SK-N-SH (cell line): ENCODE results near the gene SKIL. TPM values are rescaled to one million over a fixed set of nuclear protein-coding genes. Genes with fewer than 3 reads are reported as not detected.

Experiments
- CTCF ChIA-PET: fragments of 300-600, 350-600 bp; formaldehyde crosslinking; extraction: SDS; loops from one replicate; lab custom pipeline; 2021; lab: Yijun Ruan, JAX
- POLR2A ChIA-PET: fragments of 350-600 bp; sonication (Branson Sonifier 250); formaldehyde crosslinking; extraction: SDS; loops from one replicate; lab custom pipeline; 2020; ENCODE audit warnings: antibody characterized with exemption, inconsistent platforms; lab: Yijun Ruan, JAX
- DNase-seq: peaks from one replicate; pipeline ENCODE4 v3.0.0; 2012
- H2AFZ ChIP-seq: fragments of 200-600 bp; sonication (generic); 2 replicates; pipeline ENCODE4 v1.8.1; 2016; ENCODE audit warnings: antibody characterized with exemption, mild to moderate bottlenecking, low read depth
- H3F3A ChIP-seq: fragments of 200-600 bp; sonication (generic); replicated peaks from 2 replicates; pipeline ENCODE3; 2016; ENCODE audit warnings: antibody characterized with exemption, mild to moderate bottlenecking; ENCODE audit not compliant: insufficient read depth
- H3K27ac ChIP-seq, 2 experiments: fragments of 200-500 bp in 1 of 2; fragments of 200-600 bp in 1 of 2; sonication (Bioruptor generic) in 1 of 2; sonication (generic), shearing (Covaris generic) in 1 of 2; 2 replicates each; pipeline versions ENCODE4 v1.5.1 to v1.6.1; 2014 to 2016; ENCODE audit warnings: low read depth in 2 of 2, inconsistent platforms in 1 of 2, low read length in 1 of 2, mild to moderate bottlenecking in 1 of 2, mixed read lengths in 1 of 2
- H3K27me3 ChIP-seq: fragments of 200-600 bp; sonication (generic), shearing (Covaris generic); 2 replicates; pipeline ENCODE4 v1.6.1; 2016; ENCODE audit warnings: mixed run types; ENCODE audit not compliant: insufficient read depth
- H3K36me3 ChIP-seq, 2 experiments: fragments of 200-500 bp in 1 of 2; fragments of 200-600 bp in 1 of 2; sonication (Bioruptor generic) in 1 of 2; sonication (generic) in 1 of 2; replicated peaks in 1 of 2; 2 replicates each; pipeline versions ENCODE3 to v1.5.1; 2014 to 2016; ENCODE audit warnings: low read length in 1 of 2, mild to moderate bottlenecking in 1 of 2; ENCODE audit not compliant: insufficient read depth in 2 of 2, control insufficient read depth in 1 of 2
- H3K4me1 ChIP-seq, 2 experiments: fragments of 200-500 bp in 1 of 2; fragments of 200-600 bp in 1 of 2; sonication (Bioruptor generic) in 1 of 2; sonication (generic), shearing (Covaris generic) in 1 of 2; 2 replicates each; pipeline versions ENCODE4 v1.5.1 to v1.6.1; 2014 to 2016; ENCODE audit warnings: low read depth in 1 of 2, low read length in 1 of 2, mixed run types in 1 of 2; ENCODE audit not compliant: insufficient read depth in 2 of 2, control insufficient read depth in 1 of 2
- H3K4me2 ChIP-seq: fragments of 200-600 bp; sonication (generic), shearing (Covaris generic); 2 replicates; pipeline ENCODE4 v1.6.1; 2017; ENCODE audit warnings: mixed run types
- H3K4me3 ChIP-seq, 2 experiments: fragments of 200-500 bp in 1 of 2; fragments of 200-600 bp in 1 of 2; sonication (Bioruptor generic) in 1 of 2; sonication (generic), shearing (Covaris generic) in 1 of 2; 2 replicates each; pipeline versions ENCODE4 v1.5.1 to v1.8.1; 2014 to 2016; ENCODE audit warnings: low read depth in 2 of 2, inconsistent platforms in 1 of 2, low read length in 1 of 2, mild to moderate bottlenecking in 1 of 2, mixed read lengths in 1 of 2, moderate library complexity in 1 of 2
- H3K79me2 ChIP-seq: fragments of 200-600 bp; sonication (generic); 2 replicates; pipeline ENCODE4 v1.8.1; 2017; ENCODE audit warnings: mild to moderate bottlenecking; ENCODE audit not compliant: insufficient read depth
- H3K9ac ChIP-seq: fragments of 200-600 bp; sonication (generic); 2 replicates; pipeline ENCODE4 v1.6.1; 2017; ENCODE audit warnings: mixed run types
- H3K9me2 ChIP-seq: fragments of 200-600 bp; sonication (generic); 2 replicates; pipeline ENCODE4 v1.6.1; 2017; ENCODE audit warnings: mixed run types
- H3K9me3 ChIP-seq: fragments of 200-600 bp; sonication (generic); 2 replicates; pipeline ENCODE4 v1.6.1; 2017; ENCODE audit warnings: mixed run types, mild to moderate bottlenecking, moderate library complexity
- H4K20me1 ChIP-seq: fragments of 200-600 bp; sonication (generic); 2 replicates; pipeline ENCODE4 v1.6.1; 2017; ENCODE audit warnings: mild to moderate bottlenecking, mixed run types; ENCODE audit not compliant: insufficient read depth
- ELF1 ChIP-seq: IDR thresholded peaks from 2 replicates; pipeline ENCODE4 v1.4.0; 2012
- FOXJ3 ChIP-seq: sonication (generic); formaldehyde crosslinking; IDR thresholded peaks from 2 replicates; pipeline ENCODE4 v1.5.1; 2020; ENCODE audit warnings: mild to moderate bottlenecking, missing genetic modification reagents
- GATA2 ChIP-seq: sonication (generic); formaldehyde crosslinking; IDR thresholded peaks from 2 replicates; pipeline ENCODE4 v1.5.0; 2020; ENCODE audit warnings: mild to moderate bottlenecking, missing genetic modification reagents
- MEF2A ChIP-seq: IDR thresholded peaks from 2 replicates; pipeline ENCODE4 v1.4.0; 2012; ENCODE audit warnings: low read depth, borderline replicate concordance
- MXI1 ChIP-seq: IDR thresholded peaks from 2 replicates; pipeline ENCODE4 v1.6.1; 2012; ENCODE audit warnings: mild to moderate bottlenecking, low read depth, low read length, improper control_type of control experiment
- NRF1 ChIP-seq: IDR thresholded peaks from 2 replicates; pipeline ENCODE4 v1.6.1; 2012; ENCODE audit warnings: low read depth, mild to moderate bottlenecking, low read length
- POLR2AphosphoS5 ChIP-seq: IDR thresholded peaks from 2 replicates; pipeline ENCODE4 v1.6.1; 2012; ENCODE audit warnings: low read depth, low read length
- RCOR1 ChIP-seq: fragments of 150-350 bp; IDR thresholded peaks from 2 replicates; pipeline ENCODE4 v1.6.1; 2017; ENCODE audit warnings: antibody characterized with exemption, low read length
- RXRA ChIP-seq: IDR thresholded peaks from 2 replicates; pipeline ENCODE4 v1.4.0; 2012; ENCODE audit warnings: low read depth, mild to moderate bottlenecking, borderline replicate concordance
- SIN3A ChIP-seq: IDR thresholded peaks from 2 replicates; pipeline ENCODE4 v1.6.1; 2012; ENCODE audit warnings: low read depth, mild to moderate bottlenecking, low read length, moderate library complexity, borderline replicate concordance
- YY1 ChIP-seq: IDR thresholded peaks from 2 replicates; pipeline ENCODE4 v1.4.0; 2012; ENCODE audit warnings: low read depth, mild to moderate bottlenecking
- WGBS: methylation state at CpG from one replicate; pipeline ENCODE4 v1.1.6; 2017; ENCODE audit warnings: low lambda C conversion rate; 5-methylcytosine and 5-hydroxymethylcytosine counted together
- polyA plus RNA-seq, 3 experiments: library from polyadenylated mRNA; depleted of rRNA; stranded (reverse); fragments of >200 nt; gene quantifications; 2 replicates each; pipeline ENCODE4 v1.2.3, GENCODE V29; 2012
- TF ChIP-seq, protein P1 (sequence below): fragments of 150-350 bp; IDR thresholded peaks from 2 replicates; pipeline ENCODE4 v1.6.1; 2017; ENCODE audit warnings: antibody characterized with exemption, low read length, low read depth, borderline replicate concordance
- TF ChIP-seq, protein P2 (sequence below): IDR thresholded peaks from 2 replicates; pipeline ENCODE4; 2012
- TF ChIP-seq, protein P3 (sequence below): IDR thresholded peaks from 2 replicates; pipeline ENCODE4 v1.4.0; 2012; ENCODE audit warnings: low read depth, borderline replicate concordance
- TF ChIP-seq, protein P4 (sequence below): fragments of 150-350 bp; IDR thresholded peaks from 2 replicates; pipeline ENCODE4 v1.6.1; 2016; ENCODE audit warnings: mild to moderate bottlenecking, low read depth, low read length
- TF ChIP-seq, protein P5 (sequence below): IDR thresholded peaks from 2 replicates; pipeline ENCODE4 v1.4.0; 2012; ENCODE audit warnings: low read depth, borderline replicate concordance
- TF ChIP-seq, protein P6 (sequence below): IDR thresholded peaks from 2 replicates; pipeline ENCODE4 v1.6.1; 2012; ENCODE audit warnings: mild to moderate bottlenecking, low read depth, low read length, moderate library complexity

Gene SKIL, protein sequence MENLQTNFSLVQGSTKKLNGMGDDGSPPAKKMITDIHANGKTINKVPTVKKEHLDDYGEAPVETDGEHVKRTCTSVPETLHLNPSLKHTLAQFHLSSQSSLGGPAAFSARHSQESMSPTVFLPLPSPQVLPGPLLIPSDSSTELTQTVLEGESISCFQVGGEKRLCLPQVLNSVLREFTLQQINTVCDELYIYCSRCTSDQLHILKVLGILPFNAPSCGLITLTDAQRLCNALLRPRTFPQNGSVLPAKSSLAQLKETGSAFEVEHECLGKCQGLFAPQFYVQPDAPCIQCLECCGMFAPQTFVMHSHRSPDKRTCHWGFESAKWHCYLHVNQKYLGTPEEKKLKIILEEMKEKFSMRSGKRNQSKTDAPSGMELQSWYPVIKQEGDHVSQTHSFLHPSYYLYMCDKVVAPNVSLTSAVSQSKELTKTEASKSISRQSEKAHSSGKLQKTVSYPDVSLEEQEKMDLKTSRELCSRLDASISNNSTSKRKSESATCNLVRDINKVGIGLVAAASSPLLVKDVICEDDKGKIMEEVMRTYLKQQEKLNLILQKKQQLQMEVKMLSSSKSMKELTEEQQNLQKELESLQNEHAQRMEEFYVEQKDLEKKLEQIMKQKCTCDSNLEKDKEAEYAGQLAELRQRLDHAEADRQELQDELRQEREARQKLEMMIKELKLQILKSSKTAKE
- 3.9 and 5.1 TPM in 2 replicates for polyA plus RNA-seq (2012; rRNA removed)
- 4.0 and 4.8 TPM in 2 replicates for polyA plus RNA-seq (2012; cell fraction: cytosol; rRNA removed)
- 7.2 and 12.9 TPM in 2 replicates for polyA plus RNA-seq (2012; cell fraction: nucleus; rRNA removed)

DNA sequence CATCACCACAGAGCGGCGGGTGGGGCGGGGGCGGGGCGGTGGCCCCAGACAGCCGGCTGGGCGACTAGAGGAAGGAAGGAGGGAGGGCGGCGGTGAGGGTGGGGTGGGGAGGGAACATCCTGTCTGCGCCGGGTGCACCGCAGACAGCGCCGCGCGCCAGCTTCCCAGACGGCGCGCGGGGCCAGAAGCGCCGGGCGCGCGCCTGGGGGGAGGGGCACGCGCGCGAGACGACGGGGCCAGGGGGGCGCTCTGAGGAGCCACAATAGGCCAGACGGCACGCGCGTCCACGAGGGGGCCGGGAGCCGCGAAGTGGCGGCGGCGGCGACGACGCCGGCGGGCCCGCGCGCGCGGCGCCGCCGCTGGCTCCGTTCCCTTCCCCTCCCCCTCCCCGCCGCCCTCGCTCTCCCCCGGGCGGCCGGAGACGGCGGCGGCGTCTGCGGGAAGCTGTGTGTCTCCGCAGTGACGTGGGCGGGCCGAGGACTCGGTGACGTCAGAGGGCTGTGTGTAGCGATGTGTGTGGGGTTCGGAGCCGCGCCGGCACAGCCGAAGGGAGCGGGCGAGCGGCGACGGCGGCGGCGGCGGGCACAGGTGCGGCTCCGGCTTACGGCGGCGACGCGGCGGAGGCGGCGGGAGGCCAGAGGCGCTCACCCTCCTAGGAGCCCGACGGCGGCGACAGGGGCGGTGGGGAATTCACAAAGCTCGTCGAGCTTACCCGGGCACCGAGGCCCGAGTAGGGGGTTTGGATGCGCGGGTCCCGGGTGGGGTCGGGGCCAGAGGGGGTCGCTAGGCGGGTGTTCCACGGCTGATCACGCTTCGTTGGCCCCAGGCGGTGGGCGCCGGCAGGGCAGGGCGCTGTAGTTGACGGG is at the start of gene SKIL:
Gene SKIL, plus strand, starts transcription at position 540 of the 866 bp plus-strand sequence. CDS start 2,617 bp downstream, outside the sequence.
- Histone ChIP-seq H3K4me1 (peaks cover 25 to 36% of the 10 kb centered on the region in 2 experiments), H2AFZ (peak within 1 kb of the TSS; percentile 85; the same call in 1 of the 2 replicates), H3K4me2 (peak within 1 kb of the TSS; percentile 96), H3K79me2 (peaks cover 47% of the 10 kb centered on the region), H3K4me3 (peak within 1 kb of the TSS; percentile 88 to 92), H3K27me3 (no peaks in the 10 kb centered on the region), H3K9me3 (no peaks in the 10 kb centered on the region), H3K36me3 (peaks cover 22 to 31% of the 10 kb centered on the region in 2 experiments), H3K9me2 (no peaks in the 10 kb centered on the region), H4K20me1 (peaks cover 32% of the 10 kb centered on the region), H3K27ac (peak within 1 kb of the TSS; percentile 99 to 100), H3F3A (peaks cover 39% of the 10 kb centered on the region), H3K9ac (peak within 1 kb of the TSS; percentile 98)
- DNase-seq = peak; percentile 92
- 0% methylated on average over 5 of the region's 124 CpGs for WGBS
- CTCF ChIA-PET = interaction anchor here (0.7 to 2.8 kb wide), 11 partner anchors 9 to 508 kb away, joined by 3 to 15 read pairs (median 4); partner anchors contain the start of gene PRKCI
- POLR2A ChIA-PET = interaction anchor here (0.6 to 1.9 kb wide), 9 partner anchors 13 to 228 kb away, joined by 3 to 6 read pairs (median 3); partner anchors contain the start of genes PRKCI and SLC7A14
- TF ChIP-seq, protein P1, sequence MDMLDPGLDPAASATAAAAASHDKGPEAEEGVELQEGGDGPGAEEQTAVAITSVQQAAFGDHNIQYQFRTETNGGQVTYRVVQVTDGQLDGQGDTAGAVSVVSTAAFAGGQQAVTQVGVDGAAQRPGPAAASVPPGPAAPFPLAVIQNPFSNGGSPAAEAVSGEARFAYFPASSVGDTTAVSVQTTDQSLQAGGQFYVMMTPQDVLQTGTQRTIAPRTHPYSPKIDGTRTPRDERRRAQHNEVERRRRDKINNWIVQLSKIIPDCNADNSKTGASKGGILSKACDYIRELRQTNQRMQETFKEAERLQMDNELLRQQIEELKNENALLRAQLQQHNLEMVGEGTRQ = no peak
- no peak for TF ChIP-seq YY1
- TF ChIP-seq, protein P2, sequence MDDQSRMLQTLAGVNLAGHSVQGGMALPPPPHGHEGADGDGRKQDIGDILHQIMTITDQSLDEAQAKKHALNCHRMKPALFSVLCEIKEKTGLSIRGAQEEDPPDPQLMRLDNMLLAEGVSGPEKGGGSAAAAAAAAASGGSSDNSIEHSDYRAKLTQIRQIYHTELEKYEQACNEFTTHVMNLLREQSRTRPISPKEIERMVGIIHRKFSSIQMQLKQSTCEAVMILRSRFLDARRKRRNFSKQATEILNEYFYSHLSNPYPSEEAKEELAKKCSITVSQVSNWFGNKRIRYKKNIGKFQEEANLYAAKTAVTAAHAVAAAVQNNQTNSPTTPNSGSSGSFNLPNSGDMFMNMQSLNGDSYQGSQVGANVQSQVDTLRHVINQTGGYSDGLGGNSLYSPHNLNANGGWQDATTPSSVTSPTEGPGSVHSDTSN = no peak
- TF ChIP-seq, protein P3, sequence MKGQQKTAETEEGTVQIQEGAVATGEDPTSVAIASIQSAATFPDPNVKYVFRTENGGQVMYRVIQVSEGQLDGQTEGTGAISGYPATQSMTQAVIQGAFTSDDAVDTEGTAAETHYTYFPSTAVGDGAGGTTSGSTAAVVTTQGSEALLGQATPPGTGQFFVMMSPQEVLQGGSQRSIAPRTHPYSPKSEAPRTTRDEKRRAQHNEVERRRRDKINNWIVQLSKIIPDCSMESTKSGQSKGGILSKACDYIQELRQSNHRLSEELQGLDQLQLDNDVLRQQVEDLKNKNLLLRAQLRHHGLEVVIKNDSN = no peak
- TF ChIP-seq FOXJ3 (CRISPR knock-in tag) = no peak
- peak; percentile 43; the same call in 1 of the 2 replicates for TF ChIP-seq SIN3A
- no peak for TF ChIP-seq MEF2A
- TF ChIP-seq RCOR1 = no peak
- TF ChIP-seq MXI1 = 0 out of 2 replicates have a peak, but pooled peaks have one; percentile 13
- peak; percentile 38 for TF ChIP-seq POLR2AphosphoS5
- peak; percentile 39; the same call in 1 of the 2 replicates for TF ChIP-seq NRF1
- no peak for TF ChIP-seq ELF1
- no peak for TF ChIP-seq GATA2 (CRISPR knock-in tag)
- TF ChIP-seq, protein P4, sequence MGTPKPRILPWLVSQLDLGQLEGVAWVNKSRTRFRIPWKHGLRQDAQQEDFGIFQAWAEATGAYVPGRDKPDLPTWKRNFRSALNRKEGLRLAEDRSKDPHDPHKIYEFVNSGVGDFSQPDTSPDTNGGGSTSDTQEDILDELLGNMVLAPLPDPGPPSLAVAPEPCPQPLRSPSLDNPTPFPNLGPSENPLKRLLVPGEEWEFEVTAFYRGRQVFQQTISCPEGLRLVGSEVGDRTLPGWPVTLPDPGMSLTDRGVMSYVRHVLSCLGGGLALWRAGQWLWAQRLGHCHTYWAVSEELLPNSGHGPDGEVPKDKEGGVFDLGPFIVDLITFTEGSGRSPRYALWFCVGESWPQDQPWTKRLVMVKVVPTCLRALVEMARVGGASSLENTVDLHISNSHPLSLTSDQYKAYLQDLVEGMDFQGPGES = no peak
- TF ChIP-seq, protein P5, sequence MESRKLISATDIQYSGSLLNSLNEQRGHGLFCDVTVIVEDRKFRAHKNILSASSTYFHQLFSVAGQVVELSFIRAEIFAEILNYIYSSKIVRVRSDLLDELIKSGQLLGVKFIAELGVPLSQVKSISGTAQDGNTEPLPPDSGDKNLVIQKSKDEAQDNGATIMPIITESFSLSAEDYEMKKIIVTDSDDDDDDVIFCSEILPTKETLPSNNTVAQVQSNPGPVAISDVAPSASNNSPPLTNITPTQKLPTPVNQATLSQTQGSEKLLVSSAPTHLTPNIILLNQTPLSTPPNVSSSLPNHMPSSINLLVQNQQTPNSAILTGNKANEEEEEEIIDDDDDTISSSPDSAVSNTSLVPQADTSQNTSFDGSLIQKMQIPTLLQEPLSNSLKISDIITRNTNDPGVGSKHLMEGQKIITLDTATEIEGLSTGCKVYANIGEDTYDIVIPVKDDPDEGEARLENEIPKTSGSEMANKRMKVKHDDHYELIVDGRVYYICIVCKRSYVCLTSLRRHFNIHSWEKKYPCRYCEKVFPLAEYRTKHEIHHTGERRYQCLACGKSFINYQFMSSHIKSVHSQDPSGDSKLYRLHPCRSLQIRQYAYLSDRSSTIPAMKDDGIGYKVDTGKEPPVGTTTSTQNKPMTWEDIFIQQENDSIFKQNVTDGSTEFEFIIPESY = no peak
- TF ChIP-seq, protein P6, sequence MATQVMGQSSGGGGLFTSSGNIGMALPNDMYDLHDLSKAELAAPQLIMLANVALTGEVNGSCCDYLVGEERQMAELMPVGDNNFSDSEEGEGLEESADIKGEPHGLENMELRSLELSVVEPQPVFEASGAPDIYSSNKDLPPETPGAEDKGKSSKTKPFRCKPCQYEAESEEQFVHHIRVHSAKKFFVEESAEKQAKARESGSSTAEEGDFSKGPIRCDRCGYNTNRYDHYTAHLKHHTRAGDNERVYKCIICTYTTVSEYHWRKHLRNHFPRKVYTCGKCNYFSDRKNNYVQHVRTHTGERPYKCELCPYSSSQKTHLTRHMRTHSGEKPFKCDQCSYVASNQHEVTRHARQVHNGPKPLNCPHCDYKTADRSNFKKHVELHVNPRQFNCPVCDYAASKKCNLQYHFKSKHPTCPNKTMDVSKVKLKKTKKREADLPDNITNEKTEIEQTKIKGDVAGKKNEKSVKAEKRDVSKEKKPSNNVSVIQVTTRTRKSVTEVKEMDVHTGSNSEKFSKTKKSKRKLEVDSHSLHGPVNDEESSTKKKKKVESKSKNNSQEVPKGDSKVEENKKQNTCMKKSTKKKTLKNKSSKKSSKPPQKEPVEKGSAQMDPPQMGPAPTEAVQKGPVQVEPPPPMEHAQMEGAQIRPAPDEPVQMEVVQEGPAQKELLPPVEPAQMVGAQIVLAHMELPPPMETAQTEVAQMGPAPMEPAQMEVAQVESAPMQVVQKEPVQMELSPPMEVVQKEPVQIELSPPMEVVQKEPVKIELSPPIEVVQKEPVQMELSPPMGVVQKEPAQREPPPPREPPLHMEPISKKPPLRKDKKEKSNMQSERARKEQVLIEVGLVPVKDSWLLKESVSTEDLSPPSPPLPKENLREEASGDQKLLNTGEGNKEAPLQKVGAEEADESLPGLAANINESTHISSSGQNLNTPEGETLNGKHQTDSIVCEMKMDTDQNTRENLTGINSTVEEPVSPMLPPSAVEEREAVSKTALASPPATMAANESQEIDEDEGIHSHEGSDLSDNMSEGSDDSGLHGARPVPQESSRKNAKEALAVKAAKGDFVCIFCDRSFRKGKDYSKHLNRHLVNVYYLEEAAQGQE = no peak; the same call in 1 of the 2 replicates
- no peak for TF ChIP-seq RXRA
